HAP-1 (cell line): Measurements from ENCODE around the gene MAPK13.

Source experiments
- DNase-seq, 2 experiments: peaks; one replicate each; pipeline ENCODE4 v3.0.0-alpha.2; 2016 to 2020; ENCODE audit warnings: low spot score in 2 of 2
- H3K27me3 ChIP-seq: fragments of 250-450 bp; sonication (Bioruptor Pico); 2 replicates; pipeline ENCODE4 v1.5.1; 2020; ENCODE audit warnings: low read depth, mild to moderate bottlenecking, moderate library complexity
- H3K36me3 ChIP-seq: fragments of 250-450 bp; sonication (Bioruptor Pico); replicated peaks from 2 replicates; pipeline ENCODE4 v1.5.1; 2020; ENCODE audit warnings: mild to moderate bottlenecking
- H3K4me1 ChIP-seq: fragments of 250-450 bp; sonication (Bioruptor Pico); 2 replicates; pipeline ENCODE4 v1.5.1; 2020; ENCODE audit warnings: mild to moderate bottlenecking
- H3K4me3 ChIP-seq: fragments of 250-450 bp; sonication (Bioruptor Pico); 2 replicates; pipeline ENCODE4 v1.5.1; 2020; ENCODE audit warnings: mild to moderate bottlenecking, moderate library complexity
- H3K9me3 ChIP-seq: fragments of 250-450 bp; sonication (Bioruptor Pico); 2 replicates; pipeline ENCODE4 v1.5.1; 2020; ENCODE audit warnings: mild to moderate bottlenecking, moderate library complexity
- in situ Hi-C: fragments of 300-500 bp; cut with MboI; formaldehyde crosslinking; loops from 3 replicates; pipeline ENCODE4 v1.14.3; 2020; ENCODE audit warnings: low sequenced_read_pairs, inconsistent platforms, mixed read lengths

The MAPK13 gene

GRCh38 chr6:36102853-36103252 is 27.5 kb upstream of the MAPK13 start:
- in situ Hi-C loops = no loop called here
- H3K36me3 ChIP-seq = peaks cover 20% of the 10 kb centered on the region
- no peaks in the 10 kb centered on the region for H3K27me3 ChIP-seq
- DNase-seq = no peak
- H3K4me3 ChIP-seq = no peak overlapping the region
- no peaks in the 10 kb centered on the region for H3K4me1 ChIP-seq
- no peaks in the 10 kb centered on the region for H3K9me3 ChIP-seq

DNA sequence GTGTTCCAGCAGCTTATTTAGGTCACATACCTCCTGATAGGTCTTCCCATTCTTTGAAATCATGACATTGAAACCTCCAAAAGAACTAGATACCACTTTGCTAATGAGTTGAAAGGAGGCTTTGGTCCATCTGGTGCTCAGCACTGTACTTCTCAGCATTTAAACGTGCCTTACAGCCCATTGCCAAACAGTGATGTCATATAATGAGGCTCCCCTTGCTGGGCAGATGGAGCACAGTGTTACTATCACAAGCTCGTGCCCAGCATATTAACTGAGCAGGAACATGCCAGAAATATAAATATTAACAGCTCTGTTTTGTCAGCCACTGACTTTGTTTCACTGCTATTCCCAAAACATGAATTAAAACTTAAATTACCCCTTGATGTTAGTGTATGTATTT is 25.5 kb upstream of the MAPK13 start:
- no peak for DNase-seq
- in situ Hi-C loops = no loop called here
- Histone ChIP-seq H3K4me1 (no peaks in the 10 kb centered on the region), H3K27me3 (no peaks in the 10 kb centered on the region), H3K4me3 (no peak overlapping the region), H3K9me3 (no peaks in the 10 kb centered on the region), H3K36me3 (peaks cover 35% of the 10 kb centered on the region)

GRCh38 chr6:36109092-36109491 is 21.2 kb upstream of the MAPK13 start:
- Histone ChIP-seq H3K27me3 (no peaks in the 10 kb centered on the region), H3K4me1 (no peaks in the 10 kb centered on the region), H3K36me3 (peaks cover 28% of the 10 kb centered on the region), H3K4me3 (no peak overlapping the region), H3K9me3 (no peaks in the 10 kb centered on the region)
- in situ Hi-C loops = no loop called here
- no peak for DNase-seq

DNA sequence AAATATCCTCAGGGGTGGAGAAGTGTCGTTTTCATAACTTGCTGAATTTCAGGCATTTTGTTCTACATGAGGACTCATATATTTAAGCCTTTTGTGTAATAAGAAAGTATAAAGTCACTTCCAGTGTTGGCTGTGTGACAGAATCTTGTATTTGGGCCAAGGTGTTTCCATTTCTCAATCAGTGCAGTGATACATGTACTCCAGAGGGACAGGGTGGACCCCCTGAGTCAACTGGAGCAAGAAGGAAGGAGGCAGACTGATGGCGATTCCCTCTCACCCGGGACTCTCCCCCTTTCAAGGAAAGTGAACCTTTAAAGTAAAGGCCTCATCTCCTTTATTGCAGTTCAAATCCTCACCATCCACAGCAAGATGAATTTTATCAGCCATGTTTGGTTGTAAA is 20.3 kb upstream of the MAPK13 start:
- Histone ChIP-seq H3K36me3 (peaks cover 28% of the 10 kb centered on the region), H3K27me3 (no peaks in the 10 kb centered on the region), H3K4me3 (no peak overlapping the region), H3K9me3 (no peaks in the 10 kb centered on the region), H3K4me1 (no peaks in the 10 kb centered on the region)
- DNase-seq = no peak
- in situ Hi-C loops = no loop called here

- no peaks in the 10 kb centered on the region for H3K27me3 ChIP-seq
- H3K4me3 ChIP-seq = no peak overlapping the region
- no peaks in the 10 kb centered on the region for H3K9me3 ChIP-seq
- peaks cover 26% of the 10 kb centered on the region for H3K36me3 ChIP-seq
- no peak for DNase-seq
- in situ Hi-C loops = no loop called here
- H3K4me1 ChIP-seq = no peaks in the 10 kb centered on the region
Measured at GRCh38 chr6:36110863-36111262, 19.4 kb upstream of the MAPK13 start.

DNA sequence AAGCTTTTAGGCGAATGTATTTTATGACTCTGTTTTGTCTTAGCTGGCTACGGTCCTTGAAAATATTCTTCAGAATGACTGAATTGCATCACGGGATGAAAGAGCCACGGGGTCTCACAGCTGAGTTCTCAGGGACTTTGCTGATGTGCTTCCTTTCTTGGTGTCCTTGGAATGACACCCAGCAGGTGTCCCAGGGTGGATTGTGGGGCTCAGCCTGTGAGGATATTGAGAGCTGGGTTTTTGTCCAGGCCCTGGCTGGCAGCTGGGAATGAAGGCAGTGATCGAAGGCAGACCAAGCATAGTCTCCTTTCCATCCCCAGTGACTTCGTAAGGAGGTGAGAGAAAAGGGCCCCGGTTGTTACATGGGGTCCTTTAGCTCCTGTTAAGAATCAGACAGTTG is 18.8 kb upstream of the MAPK13 start:
- Histone ChIP-seq H3K4me1 (no peaks in the 10 kb centered on the region), H3K4me3 (no peak overlapping the region), H3K9me3 (no peaks in the 10 kb centered on the region), H3K36me3 (peaks cover 25% of the 10 kb centered on the region), H3K27me3 (no peaks in the 10 kb centered on the region)
- in situ Hi-C loops = no loop called here
- DNase-seq = no peak

DNA sequence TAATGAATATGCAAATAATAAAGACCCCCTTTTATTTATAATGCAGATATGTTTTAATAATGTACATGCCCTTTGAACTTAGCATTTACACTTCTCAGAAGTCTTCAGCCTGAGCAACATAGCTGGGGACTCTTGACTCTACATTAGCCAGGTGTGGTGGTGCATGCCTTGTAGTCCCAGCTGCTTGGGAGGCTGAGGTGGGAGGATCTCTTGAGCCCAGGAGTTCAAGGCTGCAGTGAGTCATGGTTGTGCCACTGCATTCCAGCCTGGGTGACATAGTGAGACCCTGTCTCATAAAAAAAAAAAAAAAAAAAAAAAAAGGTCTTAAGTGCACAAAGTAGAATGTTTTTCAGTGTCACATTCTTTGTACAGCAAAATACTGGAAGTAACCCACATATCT is 17.3 kb upstream of the MAPK13 start:
- Histone ChIP-seq H3K4me1 (no peaks in the 10 kb centered on the region), H3K4me3 (no peak overlapping the region), H3K36me3 (peaks cover 18% of the 10 kb centered on the region), H3K27me3 (no peaks in the 10 kb centered on the region), H3K9me3 (no peaks in the 10 kb centered on the region)
- DNase-seq = no peak
- in situ Hi-C loops = no loop called here

GRCh38 chr6:36113703-36114102 is 16.6 kb upstream of the MAPK13 start:
- in situ Hi-C loops = no loop called here
- no peak overlapping the region for H3K4me3 ChIP-seq
- no peaks in the 10 kb centered on the region for H3K27me3 ChIP-seq
- DNase-seq = no peak
- H3K9me3 ChIP-seq = no peaks in the 10 kb centered on the region
- no peaks in the 10 kb centered on the region for H3K4me1 ChIP-seq
- peaks cover 12% of the 10 kb centered on the region for H3K36me3 ChIP-seq

DNA sequence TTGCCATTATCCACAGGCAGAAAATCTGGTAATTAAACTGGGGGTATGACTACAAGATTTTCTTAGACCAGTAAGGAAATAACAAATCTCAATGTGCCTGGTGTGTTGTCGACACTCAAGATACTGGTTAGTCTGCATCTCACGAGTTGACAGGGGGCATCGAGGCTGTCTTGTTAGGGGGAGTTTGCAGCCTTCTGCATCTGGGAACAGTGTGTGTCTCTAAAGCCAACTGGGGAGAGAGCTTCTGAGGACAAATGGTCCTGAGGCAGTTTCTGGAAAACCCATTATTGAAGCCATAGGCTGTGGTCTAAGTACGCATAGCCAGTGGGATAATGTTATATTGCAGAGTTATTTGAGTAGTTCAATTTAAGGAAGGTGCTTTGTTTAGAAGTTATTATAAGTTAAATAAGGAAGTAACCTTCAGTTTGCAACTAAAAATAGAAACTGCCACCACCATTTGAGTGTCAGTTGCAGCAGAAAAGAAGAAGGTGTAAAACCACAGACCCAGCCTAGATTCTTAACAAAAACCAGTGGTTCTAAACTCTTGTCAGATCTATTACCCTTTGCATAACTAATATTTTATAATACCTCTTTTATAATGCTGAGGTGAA is 15.4 kb upstream of the MAPK13 start:
- no peak for DNase-seq
- Histone ChIP-seq H3K4me1 (no peaks in the 10 kb centered on the region), H3K36me3 (peaks cover 4% of the 10 kb centered on the region; the same call in 1 of the 2 replicates), H3K27me3 (no peaks in the 10 kb centered on the region), H3K9me3 (no peaks in the 10 kb centered on the region), H3K4me3 (no peak overlapping the region)
- in situ Hi-C loops = no loop called here

- H3K4me1 ChIP-seq = no peaks in the 10 kb centered on the region
- H3K36me3 ChIP-seq = 0 out of 2 replicates have a peak, but pooled peaks cover under 1% of the 10 kb centered on the region
- in situ Hi-C loops = no loop called here
- H3K4me3 ChIP-seq = no peak overlapping the region
- H3K9me3 ChIP-seq = no peaks in the 10 kb centered on the region
- DNase-seq = no peak
- no peaks in the 10 kb centered on the region for H3K27me3 ChIP-seq
Measured at GRCh38 chr6:36115412-36115811, 14.9 kb upstream of the MAPK13 start.

DNA sequence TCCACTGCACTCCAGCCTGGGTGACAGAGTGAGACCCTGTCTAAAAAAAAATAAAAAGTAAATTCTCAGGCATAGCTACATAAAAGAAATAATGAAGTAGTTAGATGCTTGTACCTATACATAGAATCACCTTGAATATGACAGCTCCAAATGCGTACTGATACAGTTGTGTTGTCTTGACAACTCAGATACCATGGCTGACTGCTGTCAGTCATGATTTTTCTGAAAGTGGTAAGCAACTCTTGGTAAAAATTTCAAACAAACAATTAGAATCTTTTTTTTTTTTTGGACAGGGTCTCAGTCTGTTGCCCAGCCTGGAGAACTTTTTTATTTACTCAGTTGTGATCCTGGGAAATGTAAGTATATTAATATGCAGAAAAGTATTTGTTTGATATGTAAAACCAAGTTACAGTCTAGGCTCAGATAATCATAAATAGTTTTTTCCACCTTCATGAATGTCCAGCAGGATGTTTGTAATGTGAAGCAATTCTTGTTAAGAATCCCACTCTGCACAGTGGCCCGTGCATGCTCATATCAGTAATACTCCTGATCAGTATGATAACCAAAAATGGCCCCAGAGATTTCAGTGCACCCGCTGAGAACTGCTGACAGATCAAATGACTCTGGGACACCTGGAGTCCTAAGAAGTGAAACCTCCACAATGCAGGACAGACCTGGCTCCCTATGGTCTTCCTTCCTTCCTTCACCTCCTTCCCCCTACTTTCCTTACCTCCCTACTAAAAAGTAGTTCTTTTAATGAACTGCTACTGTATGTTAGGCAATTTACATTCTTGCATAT is 14.0 kb upstream of the MAPK13 start:
- Histone ChIP-seq H3K4me1 (no peaks in the 10 kb centered on the region), H3K9me3 (no peaks in the 10 kb centered on the region), H3K27me3 (no peaks in the 10 kb centered on the region), H3K36me3 (no peaks in the 10 kb centered on the region), H3K4me3 (no peak overlapping the region)
- no peak for DNase-seq
- in situ Hi-C loops = no loop called here

DNA sequence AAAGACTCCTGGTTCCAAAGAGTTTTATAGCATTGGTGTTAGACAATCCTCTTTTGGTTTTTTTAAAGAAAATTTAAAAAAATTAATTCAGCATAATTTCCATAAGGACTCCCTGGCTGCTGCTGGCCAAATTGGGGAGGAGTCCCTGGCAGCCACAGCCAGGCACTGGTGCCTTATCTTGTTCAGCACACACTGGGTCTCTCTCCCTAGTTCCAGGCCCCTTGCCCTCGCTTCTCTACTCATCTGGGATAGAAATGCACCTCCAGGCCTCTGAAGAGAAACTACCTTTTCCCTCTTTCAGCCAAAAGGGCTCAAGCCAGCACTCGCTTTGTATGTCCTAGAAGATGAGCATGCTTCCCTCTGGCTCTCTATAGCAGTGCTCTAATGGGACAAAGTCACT is 13.4 kb upstream of the MAPK13 start:
- H3K36me3 ChIP-seq = no peaks in the 10 kb centered on the region
- H3K27me3 ChIP-seq = no peaks in the 10 kb centered on the region
- H3K9me3 ChIP-seq = no peaks in the 10 kb centered on the region
- DNase-seq = no peak
- H3K4me3 ChIP-seq = no peak overlapping the region
- no peaks in the 10 kb centered on the region for H3K4me1 ChIP-seq
- in situ Hi-C loops = no loop called here

DNA sequence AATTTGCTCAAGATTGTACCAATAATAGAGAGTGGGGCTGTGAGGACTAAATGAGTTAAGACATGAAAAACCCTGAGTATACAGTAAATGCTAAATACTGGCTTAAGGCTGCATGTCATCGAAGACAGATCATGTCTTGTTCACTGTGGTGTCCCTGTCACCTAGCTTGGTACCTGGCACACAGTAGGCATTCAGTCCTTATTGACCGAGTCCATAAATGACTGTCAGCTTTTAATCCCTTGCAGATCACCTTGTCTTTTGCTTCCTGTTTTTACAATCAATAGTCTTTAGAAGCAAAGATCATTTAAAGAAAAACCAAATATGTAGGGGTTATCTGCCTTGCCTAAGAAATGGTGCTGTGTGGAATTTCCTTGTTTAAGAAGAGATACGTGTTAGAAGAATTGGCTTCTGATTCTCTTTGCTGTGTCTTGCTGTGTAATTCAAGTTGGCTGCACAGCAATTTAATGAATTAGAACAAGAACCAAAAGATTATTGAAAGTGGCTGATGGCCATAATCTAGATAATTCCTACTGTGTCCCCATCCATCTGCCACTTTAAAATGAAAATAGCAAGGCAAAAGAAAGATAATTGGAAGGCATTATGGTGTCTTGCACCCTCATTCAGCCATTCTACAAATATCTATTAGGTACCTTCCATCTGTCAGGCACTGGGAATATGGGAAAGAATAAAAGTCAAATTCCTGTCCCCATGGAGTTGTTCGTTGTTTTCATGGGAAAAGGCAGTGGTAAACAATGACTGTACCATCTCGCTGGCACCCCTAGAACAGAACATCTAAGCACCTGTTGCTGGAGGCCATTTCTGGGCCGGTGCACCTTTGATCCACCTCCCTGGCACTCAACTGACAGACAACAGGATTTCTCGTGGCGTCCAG is 12.4 kb upstream of the MAPK13 start:
- in situ Hi-C loops = no loop called here
- Histone ChIP-seq H3K27me3 (no peaks in the 10 kb centered on the region), H3K4me1 (no peaks in the 10 kb centered on the region), H3K4me3 (no peak overlapping the region), H3K36me3 (no peaks in the 10 kb centered on the region), H3K9me3 (no peaks in the 10 kb centered on the region)
- DNase-seq = no peak
